DOHH2 (cell line): ENCODE data around the gene GPR22.

Experiments used
- H3F3A ChIP-seq: fragments of 200-600 bp; sonication (generic), shearing (Covaris generic); 2 replicates; pipeline ENCODE4 v1.6.0; 2016; ENCODE audit warnings: antibody characterized with exemption, mild to moderate bottlenecking; ENCODE audit not compliant: control insufficient read depth, insufficient read depth
- H3K27ac ChIP-seq: fragments of 200-600 bp; sonication (generic); 2 replicates; pipeline ENCODE4 v1.5.1; 2014; ENCODE audit warnings: low read depth, mild to moderate bottlenecking, low read length, moderate library complexity
- H3K27me3 ChIP-seq: fragments of 200-600 bp; sonication (generic); 2 replicates; pipeline ENCODE4 v1.6.1; 2014; ENCODE audit warnings: mild to moderate bottlenecking, low read length, mixed read lengths; ENCODE audit not compliant: control insufficient read depth
- H3K36me3 ChIP-seq: fragments of 200-600 bp; sonication (generic); 2 replicates; pipeline ENCODE4 v1.6.1; 2014; ENCODE audit warnings: mild to moderate bottlenecking, low read length, moderate library complexity, mixed read lengths; ENCODE audit not compliant: control insufficient read depth
- H3K4me1 ChIP-seq: fragments of 200-600 bp; sonication (generic); 2 replicates; pipeline ENCODE4 v1.6.1; 2014; ENCODE audit warnings: mild to moderate bottlenecking, low read length, mixed read lengths; ENCODE audit not compliant: control insufficient read depth
- H3K4me2 ChIP-seq: fragments of 200-600 bp; sonication (generic); 2 replicates; pipeline ENCODE4 v1.6.0; 2014; ENCODE audit warnings: mild to moderate bottlenecking, low read length, moderate library complexity
- H3K4me3 ChIP-seq: fragments of 200-600 bp; sonication (generic); 2 replicates; pipeline ENCODE4 v1.5.1; 2014; ENCODE audit warnings: mild to moderate bottlenecking, low read length, mixed read lengths
- H3K79me2 ChIP-seq: fragments of 200-600 bp; sonication (generic); 2 replicates; pipeline ENCODE4 v1.6.1; 2014; ENCODE audit warnings: mild to moderate bottlenecking, low read length, mixed read lengths; ENCODE audit not compliant: control insufficient read depth
- H3K9me2 ChIP-seq: fragments of 200-600 bp; sonication (generic); replicated peaks from 2 replicates; pipeline ENCODE4 v1.6.1; 2014; ENCODE audit warnings: mild to moderate bottlenecking, low read length, mixed read lengths; ENCODE audit not compliant: control insufficient read depth
- H3K9me3 ChIP-seq: fragments of 200-600 bp; sonication (generic); 2 replicates; pipeline ENCODE4 v1.6.1; 2014; ENCODE audit warnings: antibody characterized with exemption, low read length, mixed read lengths; ENCODE audit not compliant: control insufficient read depth, insufficient read depth
- H4K20me1 ChIP-seq: fragments of 200-600 bp; sonication (generic); 2 replicates; pipeline ENCODE4 v1.6.0; 2014; ENCODE audit warnings: low read depth, mild to moderate bottlenecking, antibody characterized with exemption, low read length, moderate library complexity; ENCODE audit not compliant: control insufficient read depth, insufficient read depth
- CTCF ChIP-seq: fragments of 200-600 bp; sonication (generic); IDR thresholded peaks from one replicate; pipeline ENCODE4 v1.5.1; 2014; ENCODE audit warnings: antibody characterized with exemption, mild to moderate bottlenecking, low read depth, low read length; ENCODE audit not compliant: poor library complexity, severe bottlenecking
- EZH2phosphoT487 ChIP-seq: fragments of 200-600 bp; sonication (generic); IDR thresholded peaks from 2 replicates; pipeline ENCODE4 v1.6.1; 2017; ENCODE audit warnings: borderline replicate concordance, mild to moderate bottlenecking, antibody characterized with exemption, low read length, moderate library complexity, mixed read lengths

Gene GPR22

GRCh38 chr7:107501593-107501992 lies 31.7 kb downstream of the GPR22 start:
- Histone ChIP-seq H3K27ac (no peak overlapping the region), H3K9me3 (no peaks in the 10 kb centered on the region), H4K20me1 (no peaks in the 10 kb centered on the region), H3K9me2 (no peaks in the 10 kb centered on the region), H3K4me3 (no peak overlapping the region), H3K36me3 (peaks cover 3% of the 10 kb centered on the region; the same call in 1 of the 2 replicates), H3K79me2 (0 out of 2 replicates have a peak, but pooled peaks cover 3% of the 10 kb centered on the region), H3F3A (peaks cover 2% of the 10 kb centered on the region; the same call in 1 of the 2 replicates), H3K4me2 (no peak overlapping the region), H3K4me1 (no peaks in the 10 kb centered on the region), H3K27me3 (no peaks in the 10 kb centered on the region)
- TF ChIP-seq CTCF (peak; percentile 81), EZH2phosphoT487 (no peak)

DNA sequence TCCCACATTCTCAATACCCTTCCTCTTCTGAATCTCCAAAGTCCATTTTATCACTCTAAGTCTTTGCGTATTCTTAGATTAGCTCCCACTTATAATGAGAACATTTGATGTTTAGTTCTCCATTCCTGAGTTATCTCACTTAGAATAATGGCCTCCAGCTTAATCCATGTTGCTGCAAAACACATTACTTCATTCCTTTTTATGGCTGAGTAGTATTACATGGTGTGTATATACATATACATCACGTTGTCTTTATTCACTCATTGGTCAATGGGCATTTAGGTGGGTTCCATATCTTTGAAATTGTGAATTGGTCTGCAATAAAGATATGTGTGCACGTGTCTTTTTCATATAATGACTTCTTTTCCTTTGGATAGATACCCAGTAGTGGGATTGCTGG lies 32.3 kb downstream of the GPR22 start:
- Histone ChIP-seq H3K9me2 (no peaks in the 10 kb centered on the region), H3F3A (peaks cover 2% of the 10 kb centered on the region; the same call in 1 of the 2 replicates), H3K9me3 (no peaks in the 10 kb centered on the region), H3K27ac (no peak overlapping the region), H3K4me3 (no peak overlapping the region), H3K36me3 (peaks cover 3% of the 10 kb centered on the region; the same call in 1 of the 2 replicates), H4K20me1 (no peaks in the 10 kb centered on the region), H3K27me3 (no peaks in the 10 kb centered on the region), H3K79me2 (no peaks in the 10 kb centered on the region), H3K4me2 (no peak overlapping the region), H3K4me1 (no peaks in the 10 kb centered on the region)
- TF ChIP-seq EZH2phosphoT487 (no peak), CTCF (no peak)

- Histone ChIP-seq H4K20me1 (no peaks in the 10 kb centered on the region), H3K9me3 (no peaks in the 10 kb centered on the region), H3K4me3 (no peak overlapping the region), H3K4me2 (no peak overlapping the region), H3K79me2 (no peaks in the 10 kb centered on the region), H3K27ac (no peak overlapping the region), H3K27me3 (no peaks in the 10 kb centered on the region), H3K9me2 (no peaks in the 10 kb centered on the region), H3K36me3 (peaks cover 3% of the 10 kb centered on the region; the same call in 1 of the 2 replicates), H3F3A (peaks cover 2% of the 10 kb centered on the region; the same call in 1 of the 2 replicates), H3K4me1 (no peaks in the 10 kb centered on the region)
- TF ChIP-seq EZH2phosphoT487: no peak
- no peak for TF ChIP-seq CTCF
Measured at GRCh38 chr7:107502797-107503196, 32.9 kb downstream of the GPR22 start.

- H3K27me3 ChIP-seq: no peaks in the 10 kb centered on the region
- H3K36me3 ChIP-seq: peaks cover 3% of the 10 kb centered on the region; the same call in 1 of the 2 replicates
- H3K4me1 ChIP-seq: no peaks in the 10 kb centered on the region
- H3K4me2 ChIP-seq: no peak overlapping the region
- H4K20me1 ChIP-seq: no peaks in the 10 kb centered on the region
- H3K9me2 ChIP-seq: no peaks in the 10 kb centered on the region
- no peaks in the 10 kb centered on the region for H3K79me2 ChIP-seq
- no peaks in the 10 kb centered on the region for H3K9me3 ChIP-seq
- no peak for TF ChIP-seq EZH2phosphoT487
- TF ChIP-seq CTCF: no peak
- no peak overlapping the region for H3K4me3 ChIP-seq
- no peak overlapping the region for H3K27ac ChIP-seq
- peaks cover 2% of the 10 kb centered on the region; the same call in 1 of the 2 replicates for H3F3A ChIP-seq
Measured at GRCh38 chr7:107503687-107504086, 33.8 kb downstream of the GPR22 start.
